Muscle layer of colon (tissue), 2 donors: ENCODE measurements around the gene CFAP97D1.

Experiments used
- H3K27ac ChIP-seq: one replicate; pipeline ENCODE4 v1.7.0; 2013; ENCODE audit warnings: low read depth, mild to moderate bottlenecking, low read length, moderate library complexity
- H3K27me3 ChIP-seq, 2 donors: one replicate each; pipeline ENCODE4 v1.7.0; 2013; ENCODE audit warnings: low read length in 2 of 2, mild to moderate bottlenecking in 2 of 2; ENCODE audit not compliant: insufficient read depth in 2 of 2, control insufficient read depth in 1 of 2
- H3K36me3 ChIP-seq: one replicate; pipeline ENCODE4 v1.7.0; 2013; ENCODE audit warnings: mild to moderate bottlenecking, low read length; ENCODE audit not compliant: insufficient read depth
- H3K4me1 ChIP-seq: one replicate; pipeline ENCODE4 v1.7.0; 2013; ENCODE audit warnings: mild to moderate bottlenecking, low read length; ENCODE audit not compliant: insufficient read depth
- H3K4me3 ChIP-seq, 2 donors: one replicate each; pipeline ENCODE4 v1.7.0; 2013; ENCODE audit warnings: low read length in 2 of 2, low read depth in 1 of 2, mild to moderate bottlenecking in 1 of 2, moderate library complexity in 1 of 2
- H3K9ac ChIP-seq: one replicate; pipeline ENCODE4 v1.7.0; 2013; ENCODE audit warnings: low read length
- H3K9me3 ChIP-seq: one replicate; pipeline ENCODE4 v1.7.0; 2013; ENCODE audit warnings: mild to moderate bottlenecking, low read length
- donor health status: abdominal sarcoma.
- donor health status: Adenocarcinoma of cecum.

CFAP97D1 gene

DNA sequence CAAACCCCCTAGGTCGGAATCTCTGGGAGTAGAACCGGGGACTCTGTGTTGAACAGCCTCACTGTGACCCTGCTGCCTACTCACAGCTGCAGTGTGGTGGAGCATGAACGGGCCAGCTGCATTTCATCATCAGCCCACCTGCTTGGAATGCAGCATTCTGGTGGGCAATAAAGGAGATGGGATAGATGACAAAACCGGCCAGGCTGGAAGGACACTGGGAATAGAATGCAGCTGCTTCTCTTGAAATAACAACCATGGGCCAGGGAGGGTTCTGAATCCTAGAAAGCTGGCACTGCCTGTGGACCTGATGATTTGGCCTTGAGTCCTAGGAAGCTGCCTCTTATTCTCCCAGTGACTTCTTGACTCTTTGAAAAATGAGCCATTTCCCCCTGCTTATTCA, 23.5 kb downstream of the CFAP97D1 start:
- Histone ChIP-seq H3K9ac (no peak overlapping the region), H3K9me3 (no peaks in the 10 kb centered on the region), H3K27ac (no peak overlapping the region), H3K36me3 (peaks cover 4% of the 10 kb centered on the region), H3K4me1 (no peaks in the 10 kb centered on the region), H3K4me3 (no peak overlapping the region), H3K27me3 (no peaks in the 10 kb centered on the region)

DNA sequence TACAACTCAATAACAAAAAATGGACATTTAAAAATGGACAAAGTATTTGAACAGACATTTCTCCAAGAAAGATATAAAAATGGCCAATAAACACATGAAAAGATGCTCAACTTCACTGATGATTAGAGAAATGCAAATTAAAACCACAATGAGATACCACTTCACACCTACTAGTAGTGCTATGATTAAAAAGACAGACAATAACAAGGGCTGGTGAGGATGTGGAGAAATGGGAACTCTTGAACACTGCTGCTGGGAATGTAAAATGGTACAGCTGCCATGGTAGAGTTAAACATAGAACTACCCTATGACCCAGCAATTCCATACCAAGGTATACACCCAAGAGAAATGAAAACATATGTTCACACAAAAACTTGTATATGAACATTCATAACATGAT, 24.9 kb downstream of the CFAP97D1 start:
- Histone ChIP-seq H3K36me3 (peaks cover 9% of the 10 kb centered on the region), H3K27me3 (no peaks in the 10 kb centered on the region), H3K9ac (no peak overlapping the region), H3K4me1 (no peaks in the 10 kb centered on the region), H3K4me3 (no peak overlapping the region), H3K27ac (no peak overlapping the region), H3K9me3 (no peaks in the 10 kb centered on the region)

DNA sequence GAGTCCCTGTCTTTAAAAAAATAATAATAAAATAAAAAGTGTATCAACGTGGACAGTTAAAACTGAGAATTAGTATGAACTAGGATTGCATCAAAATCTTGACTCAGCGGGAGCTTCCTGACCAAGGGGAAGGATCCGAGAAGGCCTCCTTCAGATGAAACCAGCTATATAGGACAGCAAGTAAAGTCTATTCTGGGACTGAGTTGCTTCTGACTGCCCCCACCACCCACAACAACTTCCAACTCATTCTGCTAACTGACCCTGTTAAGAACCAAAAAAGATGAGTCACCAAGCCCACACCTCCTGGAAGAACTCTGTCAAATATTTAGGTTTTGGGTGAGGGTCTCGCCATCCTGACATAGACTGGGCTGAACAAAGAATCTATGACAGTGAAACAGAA, 27.8 kb downstream of the CFAP97D1 start:
- Histone ChIP-seq H3K4me3 (no peak overlapping the region), H3K9ac (no peak overlapping the region), H3K27ac (no peak overlapping the region), H3K27me3 (no peaks in the 10 kb centered on the region), H3K9me3 (no peaks in the 10 kb centered on the region), H3K36me3 (peaks cover 18% of the 10 kb centered on the region), H3K4me1 (no peaks in the 10 kb centered on the region)

- no peaks in the 10 kb centered on the region for H3K4me1 ChIP-seq
- no peaks in the 10 kb centered on the region for H3K9me3 ChIP-seq
- H3K36me3 ChIP-seq: peaks cover 28% of the 10 kb centered on the region
- H3K27me3 ChIP-seq: no peaks in the 10 kb centered on the region
- H3K4me3 ChIP-seq: no peak overlapping the region
- H3K9ac ChIP-seq: no peak overlapping the region
- H3K27ac ChIP-seq: no peak overlapping the region
Observed at GRCh38 chr17:43809121-43809520, 28.9 kb downstream of the CFAP97D1 start.

DNA sequence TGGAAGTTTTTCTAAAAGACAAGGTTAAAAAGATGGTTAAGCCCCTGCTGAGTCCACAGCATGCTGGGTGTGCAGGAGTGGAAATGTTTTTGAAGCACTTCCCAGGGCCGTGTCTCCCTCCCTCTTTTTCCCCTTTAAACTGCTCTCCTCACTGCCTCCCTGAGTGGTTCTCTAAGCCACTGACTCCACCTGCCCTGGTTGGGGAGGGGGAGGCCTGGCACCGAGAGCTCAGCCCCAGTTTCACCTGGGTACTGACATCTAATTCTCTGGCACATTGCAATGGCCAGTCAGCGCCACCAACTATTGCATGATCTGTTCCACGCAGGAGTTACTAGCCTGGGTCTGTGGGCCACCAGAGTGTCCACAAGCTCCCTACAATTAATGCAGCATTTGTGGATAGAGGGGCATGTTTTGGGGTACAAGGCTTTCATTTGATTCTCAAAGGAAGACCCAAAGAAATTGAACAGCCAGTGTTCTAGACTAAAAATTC, 30.0 kb downstream of the CFAP97D1 start:
- Histone ChIP-seq H3K9ac (no peak overlapping the region), H3K27me3 (no peaks in the 10 kb centered on the region), H3K4me1 (no peaks in the 10 kb centered on the region), H3K36me3 (peaks cover 32% of the 10 kb centered on the region), H3K27ac (no peak overlapping the region), H3K9me3 (no peaks in the 10 kb centered on the region), H3K4me3 (no peak overlapping the region)

GRCh38 chr17:43810823-43811222, 30.6 kb downstream of the CFAP97D1 start:
- H3K9ac ChIP-seq: no peak overlapping the region
- H3K36me3 ChIP-seq: peaks cover 32% of the 10 kb centered on the region

DNA sequence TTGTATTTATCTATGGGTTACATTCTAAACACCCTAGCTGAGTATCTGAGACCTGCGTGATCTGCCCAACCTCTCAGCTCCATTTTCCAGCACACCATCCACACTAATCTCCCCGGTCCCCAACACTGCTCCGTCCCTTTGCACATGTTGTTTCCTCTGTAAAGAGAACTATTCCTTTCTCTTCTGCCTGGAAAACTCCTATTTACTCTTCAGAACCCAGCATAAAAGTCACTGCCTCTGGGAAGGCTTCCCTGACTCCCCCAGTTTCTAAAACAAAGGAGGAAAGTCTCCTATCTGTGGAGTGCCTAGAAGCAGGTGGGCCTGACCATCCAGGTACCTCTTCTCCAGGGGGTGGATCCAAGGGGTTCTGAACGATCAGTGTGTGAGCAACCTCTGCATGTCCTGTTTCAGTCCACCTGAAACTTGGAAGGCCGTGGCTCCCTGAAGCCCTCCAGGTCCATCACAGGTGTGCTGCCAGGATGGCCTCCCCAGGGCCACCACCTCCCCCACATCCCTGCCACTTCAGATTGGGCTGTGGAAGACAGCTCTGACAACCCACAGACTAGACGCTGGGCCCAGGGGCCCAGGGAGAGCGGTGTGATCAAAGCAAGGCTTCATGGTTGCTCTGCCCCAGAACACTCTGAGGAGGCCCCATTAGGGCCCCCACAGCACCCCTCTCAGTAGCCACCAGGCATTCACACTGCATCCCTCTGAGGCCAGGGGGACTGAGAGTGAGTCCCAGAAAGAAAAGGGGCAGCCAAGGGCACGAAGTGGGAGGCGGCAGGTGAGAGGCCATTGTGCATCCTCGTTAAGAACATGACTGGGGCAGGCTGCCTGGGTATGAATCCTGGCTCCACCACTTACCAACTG, 32.4 kb downstream of the CFAP97D1 start:
- no peaks in the 10 kb centered on the region for H3K27me3 ChIP-seq
- H3K9ac ChIP-seq: no peak overlapping the region
- peaks cover 32% of the 10 kb centered on the region for H3K36me3 ChIP-seq
- no peak overlapping the region for H3K4me3 ChIP-seq
- no peaks in the 10 kb centered on the region for H3K4me1 ChIP-seq
- H3K27ac ChIP-seq: no peak overlapping the region
- no peaks in the 10 kb centered on the region for H3K9me3 ChIP-seq

More at GRCh38 chr17:43810823-43811222, 30.6 kb downstream of the CFAP97D1 start:
- Histone ChIP-seq H3K4me1 (no peaks in the 10 kb centered on the region), H3K27ac (no peak overlapping the region), H3K4me3 (no peak overlapping the region), H3K9me3 (no peaks in the 10 kb centered on the region), H3K27me3 (no peaks in the 10 kb centered on the region)

GRCh38 chr17:43813386-43813785, 33.2 kb downstream of the CFAP97D1 start:
- H3K4me1 ChIP-seq: no peaks in the 10 kb centered on the region
- H3K9ac ChIP-seq: no peak overlapping the region
- H3K27ac ChIP-seq: no peak overlapping the region
- no peak overlapping the region for H3K4me3 ChIP-seq
- H3K9me3 ChIP-seq: no peaks in the 10 kb centered on the region
- H3K36me3 ChIP-seq: peaks cover 32% of the 10 kb centered on the region
- H3K27me3 ChIP-seq: no peaks in the 10 kb centered on the region

GRCh38 chr17:43814026-43814425, 33.8 kb downstream of the CFAP97D1 start:
- Histone ChIP-seq H3K36me3 (peaks cover 30% of the 10 kb centered on the region), H3K9ac (no peak overlapping the region)

DNA sequence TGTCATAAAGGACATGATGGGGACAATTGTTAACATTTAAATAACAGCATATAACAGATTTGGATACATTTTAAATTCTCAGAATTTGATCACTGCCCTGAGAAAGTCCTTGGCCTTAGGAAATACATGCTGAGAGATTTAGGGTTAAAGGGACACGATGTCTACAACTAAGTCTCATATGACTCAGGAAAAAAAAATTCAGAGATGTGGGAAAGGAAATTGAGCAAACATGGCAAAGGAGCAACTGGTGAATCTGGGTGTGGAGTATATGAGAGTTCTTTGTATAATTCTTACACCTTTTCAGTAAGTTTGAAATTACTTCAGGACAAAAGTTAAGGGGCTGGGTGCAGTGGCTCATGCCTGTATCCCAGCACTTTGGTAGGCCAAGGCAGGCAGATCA, 34.5 kb downstream of the CFAP97D1 start:
- H3K9ac ChIP-seq: no peak overlapping the region
- H3K4me1 ChIP-seq: no peaks in the 10 kb centered on the region
- H3K4me3 ChIP-seq: no peak overlapping the region
- H3K36me3 ChIP-seq: peaks cover 30% of the 10 kb centered on the region
- no peaks in the 10 kb centered on the region for H3K27me3 ChIP-seq
- H3K27ac ChIP-seq: no peak overlapping the region
- H3K9me3 ChIP-seq: no peaks in the 10 kb centered on the region

More at GRCh38 chr17:43814026-43814425, 33.8 kb downstream of the CFAP97D1 start:
- no peaks in the 10 kb centered on the region for H3K9me3 ChIP-seq
- no peak overlapping the region for H3K27ac ChIP-seq
- H3K27me3 ChIP-seq: no peaks in the 10 kb centered on the region
- H3K4me3 ChIP-seq: no peak overlapping the region
- no peaks in the 10 kb centered on the region for H3K4me1 ChIP-seq

- Histone ChIP-seq H3K36me3 (peaks cover 30% of the 10 kb centered on the region), H3K4me3 (no peak overlapping the region), H3K9me3 (no peaks in the 10 kb centered on the region), H3K27ac (no peak overlapping the region), H3K9ac (no peak overlapping the region), H3K4me1 (no peaks in the 10 kb centered on the region), H3K27me3 (no peaks in the 10 kb centered on the region)
Observed at GRCh38 chr17:43816336-43817320, 36.4 kb downstream of the CFAP97D1 start.
